Stomach (tissue), 9 donors: Measurements from ENCODE around the gene GALNT13. TPM values are rescaled to one million over a fixed set of nuclear protein-coding genes. Genes with fewer than 3 reads are reported as not detected.

ENCODE experiments used
- DNase-seq, 2 donors: peaks; one replicate each; pipeline versions ENCODE4 v3.0.0 to v3.0.0-alpha.2; 2013 to 2019
- H3K27ac ChIP-seq, 5 donors: fragments of 200-600 bp in 4 of 5; sonication (generic) in 4 of 5; one replicate each; pipeline ENCODE4 v1.5.1; 2013 to 2019; ENCODE audit warnings: mild to moderate bottlenecking in 1 of 5, moderate library complexity in 1 of 5
- H3K27me3 ChIP-seq, 3 donors: fragments of 200-600 bp; sonication (generic); one replicate each; pipeline ENCODE4 v1.5.1; 2017 to 2019; ENCODE audit warnings: mixed run types in 1 of 3
- H3K36me3 ChIP-seq, 4 donors: fragments of 200-600 bp; sonication (generic); 1 replicate in 3 of 4; 2 replicates in 1 of 4; pipeline ENCODE4 v1.5.1; 2016 to 2019
- H3K4me1 ChIP-seq, 4 donors: fragments of 200-600 bp; sonication (generic); one replicate each; pipeline ENCODE4 v1.5.1; 2016 to 2019
- H3K4me3 ChIP-seq, 4 donors: fragments of 200-600 bp; sonication (generic) in 3 of 4; one replicate each; pipeline ENCODE4 v1.5.1; 2016 to 2019; ENCODE audit warnings: mild to moderate bottlenecking in 1 of 4
- H3K9me3 ChIP-seq, 4 donors: fragments of 200-600 bp; sonication (generic); one replicate each; pipeline ENCODE4 v1.5.1; 2016 to 2019
- CTCF ChIP-seq, 7 experiments: fragments of 450-650 bp in 4 of 7; fragments of 200-600 bp in 3 of 7; sonication (generic) in 3 of 7; IDR thresholded peaks; one replicate each; pipeline ENCODE4 v1.5.1; 2016 to 2019; ENCODE audit warnings: antibody characterized with exemption in 7 of 7, control low read depth in 2 of 7, mild to moderate bottlenecking in 1 of 7
- EP300 ChIP-seq: sonication (generic); formaldehyde crosslinking; IDR thresholded peaks from one replicate; pipeline ENCODE4 v1.6.1; 2017; ENCODE audit warnings: antibody characterized with exemption
- POLR2A ChIP-seq, 4 donors: fragments of 450-650 bp; IDR thresholded peaks; one replicate each; pipeline ENCODE4 v1.6.1; 2016; ENCODE audit warnings: antibody characterized with exemption in 4 of 4, control low read depth in 2 of 4, mild to moderate bottlenecking in 1 of 4, moderate library complexity in 1 of 4
- POLR2AphosphoS5 ChIP-seq, 3 donors: sonication (generic); formaldehyde crosslinking; IDR thresholded peaks; one replicate each; pipeline ENCODE4 v1.6.1; 2016; ENCODE audit warnings: antibody characterized with exemption in 3 of 3
- WGBS, 5 donors: extraction: QIAGEN DNeasy Blood & Tissue Kit in 3 of 5; methylation state at CpG; one replicate each; pipeline versions ENCODE4 v1.1.5 to v1.1.7; 2013 to 2018; 5-methylcytosine and 5-hydroxymethylcytosine counted together
- intact Hi-C: fragments of 100-400 bp; cut with DNase I; formaldehyde crosslinking; loops from one replicate; pipeline ENCODE4 v1.15.1; 2023; ENCODE audit warnings: low total_unique reads
- polyA plus RNA-seq, 3 donors: library from polyadenylated mRNA; stranded (reverse); fragments of 200-250 nt; gene quantifications; one replicate each; pipeline ENCODE4 v1.2.3, GENCODE V29; 2013
- total RNA-seq, 5 donors: library from RNA; depleted of rRNA; stranded (reverse); fragments of >200 nt; gene quantifications; one replicate each; pipeline versions ENCODE4 v1.1.0 to v1.2.3, GENCODE V29; 2014 to 2016
- donor health status: healthy with polysubstance abuse.
- donor health status: Bipolar disorder and iron deficiency.
- donor health status: healthy.

The GALNT13 gene
- total and polyA plus RNA-seq, 8 donors: 0.15 to 6.2 (median 0.72) TPM; not detected in 3

GRCh38 chr2:154489266-154489858 lies 617.6 kb downstream of the GALNT13 start:
- H3K4me3 ChIP-seq: no peak overlapping the region
- TF ChIP-seq POLR2A (IDR thresholded peaks at IDR 0.05) (no peak), EP300 (no peak), CTCF (IDR thresholded peaks at IDR 0.05) (no peak), POLR2AphosphoS5 (IDR thresholded peaks at IDR 0.05) (no peak)
- no peak for DNase-seq
- intact Hi-C loops: no loop called here
- 61 to 93% (median 86%) methylated on average over 3 of the region's 3 CpGs for WGBS, 5 donors
- no peaks in the 10 kb centered on the region for H3K27me3 ChIP-seq
- H3K36me3 ChIP-seq: no peaks in the 10 kb centered on the region
- H3K4me1 ChIP-seq: no peaks in the 10 kb centered on the region
- no peak overlapping the region for H3K27ac ChIP-seq
- H3K9me3 ChIP-seq: no peaks in the 10 kb centered on the region

- no peaks in the 10 kb centered on the region for H3K27me3 ChIP-seq
- intact Hi-C loops: no loop called here
- no peaks in the 10 kb centered on the region for H3K4me1 ChIP-seq
- H3K4me3 ChIP-seq: no peak overlapping the region
- H3K36me3 ChIP-seq: no peaks in the 10 kb centered on the region
- TF ChIP-seq EP300 (no peak), CTCF (IDR thresholded peaks at IDR 0.05) (no peak), POLR2A (IDR thresholded peaks at IDR 0.05) (no peak), POLR2AphosphoS5 (IDR thresholded peaks at IDR 0.05) (no peak)
- H3K9me3 ChIP-seq: no peaks in the 10 kb centered on the region
- H3K27ac ChIP-seq: no peak overlapping the region
- WGBS, 5 donors: 91 to 100% (median 93%) methylated on average over 1 of the region's 1 CpG
- no peak for DNase-seq
These were observed 618.8 kb downstream of the GALNT13 start for GRCh38 chr2:154490530-154490929.

GRCh38 chr2:154495455-154495868 lies 623.7 kb downstream of the GALNT13 start:
- H3K4me3 ChIP-seq: no peak overlapping the region
- no peaks in the 10 kb centered on the region for H3K36me3 ChIP-seq
- TF ChIP-seq EP300: no peak
- TF ChIP-seq POLR2AphosphoS5 (IDR thresholded peaks at IDR 0.05): no peak
- TF ChIP-seq POLR2A (IDR thresholded peaks at IDR 0.05): no peak
- TF ChIP-seq CTCF (IDR thresholded peaks at IDR 0.05): no peak
- 50 to 70% (median 55%) methylated on average over 4 of the region's 4 CpGs for WGBS, 5 donors
- intact Hi-C loops: no loop called here
- no peaks in the 10 kb centered on the region for H3K9me3 ChIP-seq
- no peak for DNase-seq
- H3K4me1 ChIP-seq: no peaks in the 10 kb centered on the region
- no peaks in the 10 kb centered on the region for H3K27me3 ChIP-seq
- no peak overlapping the region for H3K27ac ChIP-seq

GRCh38 chr2:154497019-154497418 lies 625.3 kb downstream of the GALNT13 start:
- DNase-seq: no peak
- intact Hi-C loops: no loop called here
- TF ChIP-seq POLR2AphosphoS5 (IDR thresholded peaks at IDR 0.05): no peak
- no peak for TF ChIP-seq POLR2A (IDR thresholded peaks at IDR 0.05)
- no peak for TF ChIP-seq CTCF (IDR thresholded peaks at IDR 0.05)
- no peak for TF ChIP-seq EP300
- H3K4me1 ChIP-seq: no peaks in the 10 kb centered on the region
- H3K4me3 ChIP-seq: no peak overlapping the region
- no peak overlapping the region for H3K27ac ChIP-seq
- no peaks in the 10 kb centered on the region for H3K9me3 ChIP-seq
- no peaks in the 10 kb centered on the region for H3K36me3 ChIP-seq
- H3K27me3 ChIP-seq: no peaks in the 10 kb centered on the region
